DOHH2 (cell line): ENCODE data around the gene COL20A1.

Experiments used
- EZH2phosphoT487 ChIP-seq: fragments of 200-600 bp; sonication (generic); IDR thresholded peaks from 2 replicates; pipeline ENCODE4 v1.6.1; 2017; ENCODE audit warnings: borderline replicate concordance, mild to moderate bottlenecking, antibody characterized with exemption, low read length, moderate library complexity, mixed read lengths
- TF ChIP-seq, protein P1 (sequence below): fragments of 200-600 bp; sonication (generic); IDR thresholded peaks from one replicate; pipeline ENCODE4 v1.5.1; 2014; ENCODE audit warnings: antibody characterized with exemption, mild to moderate bottlenecking, low read depth, low read length; ENCODE audit not compliant: poor library complexity, severe bottlenecking

DNA sequence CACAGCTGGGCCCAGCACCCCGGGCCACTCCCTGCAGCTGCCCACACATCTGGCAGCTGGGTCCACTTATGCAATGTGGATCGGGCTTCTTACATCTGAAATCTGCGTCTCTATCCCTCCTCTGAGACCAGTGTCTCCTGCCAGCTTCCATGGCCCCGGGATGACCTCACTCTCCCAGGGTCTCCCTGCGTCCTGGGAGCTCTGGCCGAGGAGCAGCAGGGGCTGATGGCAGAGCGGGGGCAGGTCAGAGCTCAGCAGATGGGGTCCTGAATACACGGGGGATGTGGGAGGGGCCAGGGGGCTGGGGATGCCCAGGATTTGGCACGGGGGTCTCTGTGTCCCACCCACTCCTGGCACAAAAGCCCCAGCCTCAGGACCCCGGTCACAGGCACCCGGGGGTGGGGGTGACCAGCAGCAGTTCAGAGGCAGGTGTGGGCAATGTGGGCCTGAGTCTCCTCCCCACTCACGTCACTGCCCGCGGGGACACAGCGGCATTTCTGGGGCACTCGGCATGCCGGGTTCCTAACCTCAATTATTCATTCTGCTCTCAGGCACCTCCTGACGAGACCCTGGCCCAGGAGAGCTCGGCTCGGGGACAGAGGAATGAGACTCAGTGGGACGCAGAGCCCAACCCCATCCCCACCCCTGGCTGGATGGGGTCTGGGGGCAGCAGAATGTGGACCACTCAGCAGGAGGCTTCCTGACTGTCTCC lies 51.8 kb downstream of the COL20A1 start:
- TF ChIP-seq, protein P1, sequence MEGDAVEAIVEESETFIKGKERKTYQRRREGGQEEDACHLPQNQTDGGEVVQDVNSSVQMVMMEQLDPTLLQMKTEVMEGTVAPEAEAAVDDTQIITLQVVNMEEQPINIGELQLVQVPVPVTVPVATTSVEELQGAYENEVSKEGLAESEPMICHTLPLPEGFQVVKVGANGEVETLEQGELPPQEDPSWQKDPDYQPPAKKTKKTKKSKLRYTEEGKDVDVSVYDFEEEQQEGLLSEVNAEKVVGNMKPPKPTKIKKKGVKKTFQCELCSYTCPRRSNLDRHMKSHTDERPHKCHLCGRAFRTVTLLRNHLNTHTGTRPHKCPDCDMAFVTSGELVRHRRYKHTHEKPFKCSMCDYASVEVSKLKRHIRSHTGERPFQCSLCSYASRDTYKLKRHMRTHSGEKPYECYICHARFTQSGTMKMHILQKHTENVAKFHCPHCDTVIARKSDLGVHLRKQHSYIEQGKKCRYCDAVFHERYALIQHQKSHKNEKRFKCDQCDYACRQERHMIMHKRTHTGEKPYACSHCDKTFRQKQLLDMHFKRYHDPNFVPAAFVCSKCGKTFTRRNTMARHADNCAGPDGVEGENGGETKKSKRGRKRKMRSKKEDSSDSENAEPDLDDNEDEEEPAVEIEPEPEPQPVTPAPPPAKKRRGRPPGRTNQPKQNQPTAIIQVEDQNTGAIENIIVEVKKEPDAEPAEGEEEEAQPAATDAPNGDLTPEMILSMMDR: no peak
- TF ChIP-seq EZH2phosphoT487: no peak
